Measurements from ENCODE around the gene GSTA1.
"Not testable (repeated sequence)": the region's sequence is repeated elsewhere in the genome, so short reads cannot be mapped to it uniquely, and the experiment has no call there.

DNA sequence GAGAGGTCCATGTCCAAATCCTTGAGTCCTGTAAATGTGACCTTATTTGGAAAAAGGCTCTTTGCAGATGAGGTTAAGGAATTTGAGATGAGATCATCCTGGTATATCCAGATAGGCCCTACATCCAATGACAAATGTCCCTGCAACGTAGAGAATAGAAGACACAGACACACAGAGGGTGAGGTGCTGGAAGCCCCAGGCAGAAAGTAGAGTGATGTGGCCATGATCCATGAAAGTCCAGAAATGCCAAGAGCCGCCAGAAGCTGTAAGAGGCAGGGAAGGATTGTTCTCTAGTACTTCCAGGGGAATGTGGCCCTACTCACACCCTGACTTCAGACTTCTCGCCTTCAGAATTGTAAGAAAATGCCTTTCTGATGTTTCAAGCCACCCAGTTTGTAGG lies 56.3 kb downstream of the GSTA1 start:
- TF ChIP-seq SUZ12 (IDR thresholded peaks at IDR 0.05; ENCODE audit: extremely low read depth, insufficient read depth, insufficient read length); YY1 (IDR thresholded peaks at IDR 0.05; ENCODE audit: insufficient read depth, insufficient read length); ZNF274 (IDR thresholded peaks at IDR 0.05; ENCODE audit: low read depth, low read length): not testable (repeated sequence)

Measured in NT2/D1 (cell line).